HFF-Myc (cell line): Measurements from ENCODE around the gene IQCF6.

ENCODE experiments used
- DNase-seq: peaks from one replicate; pipeline ENCODE4 v3.0.0-alpha.2; 2011; ENCODE audit warnings: low read depth; ENCODE audit errors: extremely low read depth
- H3K4me3 ChIP-seq: replicated peaks from 2 replicates; pipeline ENCODE4 v1.5.1; 2011; ENCODE audit warnings: low read depth, mild to moderate bottlenecking, control low read depth, low read length
- TF ChIP-seq, protein P1 (sequence below): IDR thresholded peaks from 2 replicates; pipeline ENCODE4 v1.5.1; 2012; ENCODE audit warnings: mild to moderate bottlenecking, low read depth, low read length, control low read depth; ENCODE audit errors: missing control alignments

Gene IQCF6

DNA sequence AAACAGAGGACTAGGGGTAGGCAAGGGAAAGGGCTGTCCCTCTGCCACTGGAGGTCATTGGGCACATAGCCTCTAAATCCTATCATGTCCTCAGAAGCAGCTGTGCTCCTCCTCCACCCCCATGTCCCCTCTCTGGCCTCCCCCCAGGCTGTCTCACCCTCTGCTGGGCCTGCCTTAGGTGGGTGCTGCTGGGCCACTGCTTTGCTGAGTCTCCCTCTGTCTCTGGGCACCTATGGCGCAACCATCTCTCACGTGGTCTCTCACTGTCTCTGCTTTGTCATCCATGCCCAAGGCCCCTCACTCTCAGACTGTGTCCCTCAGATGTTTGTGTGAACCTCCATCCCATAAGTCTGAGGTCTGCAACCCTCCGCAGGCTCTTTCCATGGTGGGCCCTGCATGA lies 35.0 kb upstream of the IQCF6 start:
- no peak for DNase-seq

DNA sequence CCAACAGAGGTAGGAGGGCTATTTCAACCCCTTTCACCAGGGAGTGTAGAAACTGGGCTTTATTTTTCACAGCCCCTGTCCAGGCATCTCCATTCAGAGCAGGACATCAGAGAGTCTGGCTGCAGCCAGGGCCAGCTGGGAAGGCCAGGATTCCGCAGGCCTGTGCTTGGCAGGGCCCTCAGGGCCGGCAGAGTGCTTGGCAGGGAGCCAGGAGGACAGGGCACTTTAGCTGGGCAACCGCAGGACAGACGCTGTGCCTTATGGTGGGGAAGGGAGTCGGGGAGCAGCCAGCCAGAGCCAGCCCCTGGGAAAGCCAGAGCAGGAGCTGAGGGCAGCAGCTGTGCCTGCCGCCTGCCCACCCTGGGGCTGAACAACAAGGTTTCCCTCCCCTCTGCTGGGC lies 34.5 kb upstream of the IQCF6 start:
- H3K4me3 ChIP-seq: no peak overlapping the region
- DNase-seq: no peak
- TF ChIP-seq, protein P1, sequence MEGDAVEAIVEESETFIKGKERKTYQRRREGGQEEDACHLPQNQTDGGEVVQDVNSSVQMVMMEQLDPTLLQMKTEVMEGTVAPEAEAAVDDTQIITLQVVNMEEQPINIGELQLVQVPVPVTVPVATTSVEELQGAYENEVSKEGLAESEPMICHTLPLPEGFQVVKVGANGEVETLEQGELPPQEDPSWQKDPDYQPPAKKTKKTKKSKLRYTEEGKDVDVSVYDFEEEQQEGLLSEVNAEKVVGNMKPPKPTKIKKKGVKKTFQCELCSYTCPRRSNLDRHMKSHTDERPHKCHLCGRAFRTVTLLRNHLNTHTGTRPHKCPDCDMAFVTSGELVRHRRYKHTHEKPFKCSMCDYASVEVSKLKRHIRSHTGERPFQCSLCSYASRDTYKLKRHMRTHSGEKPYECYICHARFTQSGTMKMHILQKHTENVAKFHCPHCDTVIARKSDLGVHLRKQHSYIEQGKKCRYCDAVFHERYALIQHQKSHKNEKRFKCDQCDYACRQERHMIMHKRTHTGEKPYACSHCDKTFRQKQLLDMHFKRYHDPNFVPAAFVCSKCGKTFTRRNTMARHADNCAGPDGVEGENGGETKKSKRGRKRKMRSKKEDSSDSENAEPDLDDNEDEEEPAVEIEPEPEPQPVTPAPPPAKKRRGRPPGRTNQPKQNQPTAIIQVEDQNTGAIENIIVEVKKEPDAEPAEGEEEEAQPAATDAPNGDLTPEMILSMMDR: no peak

More for the DNA sequence above, 35.0 kb upstream of the IQCF6 start:
- no peak overlapping the region for H3K4me3 ChIP-seq
- TF ChIP-seq, protein P1: no peak

DNA sequence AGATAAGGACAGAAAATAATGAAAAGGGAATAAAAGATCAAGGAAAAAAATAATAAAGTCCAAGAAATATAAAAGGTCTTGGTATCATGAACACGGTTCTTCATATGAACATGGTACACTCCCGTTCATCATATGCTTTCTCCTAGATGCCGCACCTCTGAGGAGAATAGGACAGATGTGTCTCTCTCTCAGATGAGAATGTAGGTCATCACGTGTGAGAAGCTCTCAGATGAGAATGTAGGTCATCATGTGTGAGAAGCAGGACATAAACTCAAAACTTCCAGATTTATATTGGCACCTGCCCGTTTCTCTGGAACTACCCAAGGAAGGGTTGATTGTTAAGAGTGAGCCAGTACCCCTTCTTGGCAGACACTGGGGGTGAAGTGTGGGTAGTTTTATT lies 29.9 kb upstream of the IQCF6 start:
- TF ChIP-seq, protein P1: no peak
- no peak for DNase-seq
- no peak overlapping the region for H3K4me3 ChIP-seq

DNA sequence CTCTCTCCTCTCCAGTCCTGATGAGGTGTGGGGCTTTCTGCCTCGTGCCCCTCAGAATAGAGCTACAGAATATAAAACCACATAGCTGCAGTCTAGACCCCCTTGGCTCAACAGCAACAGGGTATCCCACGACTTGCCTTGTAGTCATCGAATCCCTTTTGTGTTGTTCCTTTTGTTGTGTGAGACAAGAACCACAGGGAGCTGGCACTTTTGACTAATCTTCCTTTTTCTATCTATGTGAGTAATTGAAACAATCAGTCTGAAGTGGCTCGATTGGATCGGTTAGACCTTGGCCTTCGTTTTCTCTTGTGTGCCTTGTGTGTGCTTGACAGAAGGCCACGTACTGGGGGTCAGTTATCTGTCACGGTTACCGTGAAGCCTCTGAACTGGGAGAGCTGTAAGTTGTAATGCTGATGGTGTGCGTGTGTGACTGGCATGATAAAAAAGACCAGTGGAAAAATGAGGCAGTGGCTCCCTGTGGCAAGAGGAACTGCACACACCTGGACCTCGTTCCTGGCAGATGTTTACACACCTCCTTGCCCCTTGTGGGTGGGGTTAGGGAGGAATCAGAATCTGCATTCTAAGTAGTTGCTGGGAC lies 23.2 kb upstream of the IQCF6 start:
- H3K4me3 ChIP-seq: no peak overlapping the region
- TF ChIP-seq, protein P1: no peak
- no peak for DNase-seq

DNA sequence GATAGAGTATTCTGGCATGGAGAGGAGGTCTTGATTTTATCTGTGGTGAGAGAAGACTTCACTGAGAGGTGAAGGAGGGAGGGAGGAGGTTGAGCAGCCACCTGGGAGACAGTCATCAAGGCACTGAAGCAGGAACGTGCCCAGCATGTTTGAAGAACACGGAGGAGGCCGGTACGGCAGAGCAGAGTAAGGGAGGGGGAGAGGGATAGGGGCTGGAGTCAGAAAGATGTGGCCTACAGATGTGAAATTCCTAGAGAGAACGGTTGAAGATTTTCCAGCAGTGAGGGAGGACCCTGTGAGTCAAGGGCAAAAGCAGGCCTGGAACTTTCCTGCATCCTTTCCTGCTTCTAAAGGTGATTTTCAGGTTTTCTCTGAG lies 21.7 kb upstream of the IQCF6 start:
- DNase-seq: no peak
- TF ChIP-seq, protein P1: no peak
- H3K4me3 ChIP-seq: no peak overlapping the region

DNA sequence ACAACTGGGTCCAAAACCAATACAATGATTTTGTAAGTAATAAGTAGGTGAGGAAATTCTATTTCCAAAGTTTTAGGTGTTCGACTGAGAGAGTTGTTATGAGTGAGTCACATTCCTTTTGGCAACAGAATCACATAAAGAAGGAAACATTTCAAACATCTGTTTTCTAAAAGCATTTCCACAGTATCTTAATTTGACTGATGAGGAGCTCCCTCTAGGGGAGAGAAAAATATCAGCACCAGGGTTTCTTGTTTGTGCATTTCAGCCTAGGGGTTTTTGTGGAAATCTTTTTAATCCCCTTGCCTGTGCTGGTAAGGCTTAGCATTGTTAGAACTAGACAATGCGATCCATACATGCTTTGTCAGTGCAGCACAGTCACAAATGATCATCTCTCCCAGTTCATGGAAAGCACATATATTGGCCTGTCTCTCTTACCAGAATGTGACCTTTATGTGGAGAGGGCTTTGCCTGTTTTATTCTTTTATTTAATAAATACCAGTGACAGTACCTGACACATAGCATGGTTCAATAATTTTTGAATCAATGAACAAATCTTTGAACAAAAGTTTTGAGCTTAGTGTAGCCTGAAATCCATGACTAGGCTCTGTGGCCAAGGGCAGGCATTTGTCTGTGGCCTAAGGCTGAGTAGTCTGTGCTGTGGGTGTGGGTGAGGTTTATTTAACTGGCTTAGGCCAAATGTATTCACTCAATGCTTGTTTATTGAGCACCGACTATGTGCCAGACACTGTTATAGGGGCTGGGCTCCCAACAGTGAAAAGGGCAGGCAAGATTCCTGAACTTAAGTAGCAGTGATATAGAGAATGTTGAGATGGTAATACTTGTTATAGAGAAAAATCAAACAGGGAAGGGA lies 21.1 kb upstream of the IQCF6 start:
- TF ChIP-seq, protein P1: peak; percentile 67
- H3K4me3 ChIP-seq: no peak overlapping the region
- DNase-seq: peak; percentile 63
